Measurements from ENCODE around the gene PPARG. TPM values are rescaled to one million over a fixed set of nuclear protein-coding genes. Genes with fewer than 3 reads are reported as not detected.
"Not testable (repeated sequence)": the region's sequence is repeated elsewhere in the genome, so short reads cannot be mapped to it uniquely, and the experiment has no call there.

Gene PPARG
- total RNA-seq, 1 donor from 2014 or later = 128 TPM

DNA sequence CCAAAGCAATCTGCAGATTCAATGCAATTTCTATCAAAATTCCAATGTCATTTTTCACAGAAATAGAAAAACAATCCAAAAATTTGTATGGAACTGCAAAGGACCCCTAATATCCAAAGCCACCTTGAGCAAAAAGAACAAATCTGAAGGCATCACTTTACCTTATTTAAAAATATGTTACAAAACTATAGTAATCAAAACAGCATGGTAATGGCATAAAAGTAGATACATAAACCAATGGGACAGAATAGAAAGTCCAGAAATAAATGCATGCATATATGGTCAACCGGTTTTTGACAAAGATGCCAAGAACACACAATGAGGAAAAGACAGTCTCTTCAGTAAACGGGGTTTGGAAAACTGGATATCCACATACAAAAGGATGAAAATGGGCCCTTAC is 39.4 kb upstream of the PPARG start:
- no peak for DNase-seq
- no peaks in the 10 kb centered on the region for H3K36me3 ChIP-seq
- no peak overlapping the region for H3K4me3 ChIP-seq
- peaks cover 8% of the 10 kb centered on the region for H3K9me3 ChIP-seq
- no peaks in the 10 kb centered on the region for H3K4me1 ChIP-seq
- H3K27ac ChIP-seq = no peak overlapping the region
- intact Hi-C loops (cut with DNase I) = no loop called here
- TF ChIP-seq, protein P1, sequence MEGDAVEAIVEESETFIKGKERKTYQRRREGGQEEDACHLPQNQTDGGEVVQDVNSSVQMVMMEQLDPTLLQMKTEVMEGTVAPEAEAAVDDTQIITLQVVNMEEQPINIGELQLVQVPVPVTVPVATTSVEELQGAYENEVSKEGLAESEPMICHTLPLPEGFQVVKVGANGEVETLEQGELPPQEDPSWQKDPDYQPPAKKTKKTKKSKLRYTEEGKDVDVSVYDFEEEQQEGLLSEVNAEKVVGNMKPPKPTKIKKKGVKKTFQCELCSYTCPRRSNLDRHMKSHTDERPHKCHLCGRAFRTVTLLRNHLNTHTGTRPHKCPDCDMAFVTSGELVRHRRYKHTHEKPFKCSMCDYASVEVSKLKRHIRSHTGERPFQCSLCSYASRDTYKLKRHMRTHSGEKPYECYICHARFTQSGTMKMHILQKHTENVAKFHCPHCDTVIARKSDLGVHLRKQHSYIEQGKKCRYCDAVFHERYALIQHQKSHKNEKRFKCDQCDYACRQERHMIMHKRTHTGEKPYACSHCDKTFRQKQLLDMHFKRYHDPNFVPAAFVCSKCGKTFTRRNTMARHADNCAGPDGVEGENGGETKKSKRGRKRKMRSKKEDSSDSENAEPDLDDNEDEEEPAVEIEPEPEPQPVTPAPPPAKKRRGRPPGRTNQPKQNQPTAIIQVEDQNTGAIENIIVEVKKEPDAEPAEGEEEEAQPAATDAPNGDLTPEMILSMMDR (IDR thresholded peaks at IDR 0.05) = no peak
- no peak for ATAC-seq
- no peaks in the 10 kb centered on the region for H3K27me3 ChIP-seq (ENCODE audit: low read depth)

DNA sequence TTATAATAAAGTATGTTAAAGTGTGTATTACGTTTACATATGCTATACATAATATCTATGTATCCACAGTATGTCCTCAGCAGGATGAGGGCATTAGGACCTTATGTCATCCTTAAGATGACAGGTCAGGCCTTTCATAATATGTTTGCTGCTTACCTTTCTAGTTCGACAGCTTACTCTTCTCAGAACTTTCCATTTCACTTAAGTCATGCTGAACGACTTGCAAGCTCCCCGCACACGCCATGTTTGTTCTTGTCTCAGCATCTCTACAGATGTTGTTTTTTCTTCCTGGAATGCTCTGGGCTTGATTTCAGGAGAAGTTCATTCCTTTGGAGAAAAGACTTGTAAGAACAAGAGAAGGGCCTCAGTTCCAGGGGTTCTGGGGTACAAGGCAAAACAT is 36.0 kb upstream of the PPARG start:
- Histone ChIP-seq H3K27ac (no peak overlapping the region), H3K4me3 (no peak overlapping the region), H3K9me3 (peaks cover 8% of the 10 kb centered on the region), H3K4me1 (no peaks in the 10 kb centered on the region), H3K36me3 (no peaks in the 10 kb centered on the region), H3K27me3 (ENCODE audit: low read depth) (no peaks in the 10 kb centered on the region)
- ATAC-seq = no peak
- intact Hi-C loops (cut with DNase I) = no loop called here
- DNase-seq = no peak
- TF ChIP-seq, protein P1 (IDR thresholded peaks at IDR 0.05) = no peak

DNA sequence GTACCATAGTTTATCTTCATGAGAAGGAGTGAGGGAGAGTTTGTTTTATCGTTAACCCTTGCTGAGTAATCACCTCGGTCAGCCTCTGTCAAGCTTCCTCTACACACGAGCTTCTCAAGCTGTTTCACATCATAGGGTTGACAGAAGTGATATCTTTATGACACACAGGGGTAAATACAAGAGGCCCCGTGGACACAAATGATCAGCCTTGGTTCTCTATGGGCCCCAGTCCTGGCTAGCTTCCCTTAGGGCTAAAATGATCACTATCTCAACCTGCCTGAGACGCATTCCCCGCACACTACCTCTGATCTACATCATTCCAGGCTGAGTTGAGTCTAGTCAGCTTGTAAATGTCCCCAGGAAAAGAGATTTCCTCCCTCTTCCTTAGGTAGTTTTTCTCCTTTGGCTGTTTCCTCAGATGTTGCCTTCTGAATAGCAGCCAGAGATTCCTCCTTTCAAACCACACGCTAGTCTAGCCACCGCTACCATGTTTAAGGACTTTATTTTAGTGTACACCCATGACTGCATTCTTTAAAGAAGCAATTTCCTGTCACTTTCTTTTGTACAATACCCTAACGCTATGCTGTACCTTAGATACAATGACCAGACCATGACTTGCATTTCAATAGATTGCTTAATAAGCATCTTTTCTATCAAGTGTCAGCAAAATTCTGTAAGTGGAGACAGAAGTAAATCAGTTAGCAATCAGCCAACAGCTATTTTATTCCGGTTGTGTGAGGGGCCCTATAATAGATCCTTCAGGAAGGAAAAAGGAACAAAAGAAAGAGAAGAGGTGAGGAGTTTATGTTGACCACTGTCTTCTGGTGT is 35.1 kb upstream of the PPARG start:
- Histone ChIP-seq H3K4me3 (no peak overlapping the region), H3K4me1 (no peaks in the 10 kb centered on the region), H3K27me3 (ENCODE audit: low read depth) (no peaks in the 10 kb centered on the region), H3K27ac (no peak overlapping the region), H3K9me3 (peaks cover 8% of the 10 kb centered on the region), H3K36me3 (no peaks in the 10 kb centered on the region)
- intact Hi-C loops (cut with DNase I) = no loop called here
- no peak for DNase-seq
- ATAC-seq = no peak
- TF ChIP-seq, protein P1 (IDR thresholded peaks at IDR 0.05) = no peak

DNA sequence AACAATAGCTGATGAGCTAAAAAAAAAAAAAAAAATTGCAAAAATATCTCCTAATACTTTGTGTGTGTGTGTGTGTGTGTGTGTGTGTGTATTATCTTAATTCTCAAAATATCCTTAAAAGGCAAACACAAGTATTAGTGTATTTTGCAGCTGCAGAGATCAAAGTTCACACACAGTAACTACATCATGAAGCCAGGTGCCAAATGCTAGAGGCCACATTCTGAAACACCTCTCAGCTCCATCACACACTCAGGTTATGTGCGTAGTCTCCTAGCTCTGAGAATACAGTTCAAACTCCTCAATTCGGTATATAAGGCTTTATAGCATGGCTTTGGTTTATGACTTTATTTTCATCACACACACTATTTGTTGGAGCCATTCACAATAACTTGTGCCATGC is 33.5 kb upstream of the PPARG start:
- TF ChIP-seq, protein P1 (IDR thresholded peaks at IDR 0.05) = no peak
- no peaks in the 10 kb centered on the region for H3K4me1 ChIP-seq
- H3K9me3 ChIP-seq = no peaks in the 10 kb centered on the region
- ATAC-seq (no peak), DNase-seq (no peak)
- intact Hi-C loops (cut with DNase I) = no loop called here
- H3K27ac ChIP-seq = no peak overlapping the region
- H3K4me3 ChIP-seq = no peak overlapping the region
- no peaks in the 10 kb centered on the region for H3K27me3 ChIP-seq (ENCODE audit: low read depth)
- no peaks in the 10 kb centered on the region for H3K36me3 ChIP-seq

DNA sequence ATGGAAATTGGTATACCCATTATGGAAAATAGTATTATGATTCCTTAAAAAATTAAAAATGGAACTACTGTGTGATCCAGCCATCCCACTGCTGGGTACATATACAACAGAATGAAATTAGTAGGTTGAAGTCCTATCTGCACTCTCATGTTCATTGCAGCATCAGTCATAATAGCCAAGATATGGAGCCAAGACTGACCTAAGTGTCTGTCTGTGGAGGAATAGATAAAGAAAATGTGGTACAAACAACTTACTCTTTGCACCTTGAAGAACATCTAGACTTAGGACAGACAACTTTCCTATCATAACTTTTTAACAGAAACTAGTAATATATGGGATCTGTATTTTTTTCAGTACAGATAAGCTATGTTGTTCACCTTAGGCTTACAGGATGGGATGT is 30.0 kb upstream of the PPARG start:
- ATAC-seq = no peak
- Histone ChIP-seq H3K4me1 (no peaks in the 10 kb centered on the region), H3K4me3 (no peak overlapping the region), H3K27me3 (ENCODE audit: low read depth) (no peaks in the 10 kb centered on the region), H3K27ac (no peak overlapping the region), H3K9me3 (no peaks in the 10 kb centered on the region), H3K36me3 (no peaks in the 10 kb centered on the region)
- no peak for DNase-seq
- intact Hi-C loops (cut with DNase I) = no loop called here
- TF ChIP-seq, protein P1 (IDR thresholded peaks at IDR 0.05) = no peak

DNA sequence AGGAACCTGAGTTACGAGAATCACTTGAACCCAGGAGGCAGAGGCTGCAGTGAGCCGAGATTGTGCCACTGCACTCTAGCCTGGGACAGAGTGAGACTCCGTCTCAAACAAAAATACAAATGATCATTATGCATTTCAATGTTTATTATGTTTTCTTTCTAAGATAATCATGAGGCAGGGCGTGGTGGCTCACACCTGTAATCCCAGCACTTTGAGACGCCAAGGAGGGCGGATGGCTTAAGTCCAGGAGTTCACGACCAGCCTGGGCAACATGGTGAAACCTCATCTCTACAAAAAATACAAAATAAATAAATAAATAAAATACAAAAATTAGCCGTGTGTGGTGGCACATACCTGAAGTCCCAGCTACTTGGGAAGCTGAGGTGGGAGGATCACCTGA is 26.7 kb upstream of the PPARG start:
- H3K4me1 ChIP-seq; H3K36me3 ChIP-seq; H3K27ac ChIP-seq; DNase-seq; intact Hi-C loops (cut with DNase I); H3K27me3 ChIP-seq (ENCODE audit: low read depth); H3K9me3 ChIP-seq; H3K4me3 ChIP-seq; ATAC-seq: not testable (repeated sequence)

Data from lower lobe of right lung (tissue), 2 donors.